Type B pancreatic cell (in vitro differentiated cells): Measurements from ENCODE around the gene CGNL1. TPM values are rescaled to one million over a fixed set of nuclear protein-coding genes. Genes with fewer than 3 reads are reported as not detected.
A peak's percentile ranks its signal among the peaks of the same experiment; 100 is the strongest.

Experiments used
- DNase-seq: peaks from one replicate; pipeline ENCODE4 v3.0.0; 2021; ENCODE audit warnings: mixed read lengths; ENCODE audit not compliant: unreplicated experiment; ENCODE audit errors: extremely low spot score
- H3K27ac Mint-ChIP-seq: 2 replicates; pipeline ENCODE4 v1.8.0; 2021; ENCODE audit warnings: mild to moderate bottlenecking, mixed read lengths
- H3K27me3 Mint-ChIP-seq: 2 replicates; pipeline ENCODE4 v1.8.0; 2021; ENCODE audit warnings: mixed read lengths
- H3K36me3 Mint-ChIP-seq: 2 replicates; pipeline ENCODE4 v1.8.0; 2021; ENCODE audit warnings: mixed read lengths
- H3K4me1 Mint-ChIP-seq: one replicate; pipeline ENCODE4 v1.8.0; 2021; ENCODE audit warnings: mixed read lengths; ENCODE audit not compliant: unreplicated experiment
- H3K4me3 Mint-ChIP-seq: 2 replicates; pipeline ENCODE4 v1.8.0; 2021; ENCODE audit warnings: mild to moderate bottlenecking, mixed read lengths
- H3K9me3 Mint-ChIP-seq: 2 replicates; pipeline ENCODE4 v1.8.0; 2021; ENCODE audit warnings: mixed read lengths
- total RNA-seq: library from RNA; stranded (reverse); gene quantifications from 2 replicates; pipeline ENCODE4 v1.2.1, GENCODE V29; 2021; ENCODE audit warnings: low replicate concordance
- TF ChIP-seq, protein P1 (sequence below): fragments of 200-600 bp; sonication (generic); conservative IDR thresholded peaks from 2 replicates; pipeline ENCODE4 v1.5.0; 2021; ENCODE audit warnings: antibody characterized with exemption, mild to moderate bottlenecking

Gene CGNL1
- total RNA-seq, 1 donor from 2014 or later = 11.8 TPM

DNA sequence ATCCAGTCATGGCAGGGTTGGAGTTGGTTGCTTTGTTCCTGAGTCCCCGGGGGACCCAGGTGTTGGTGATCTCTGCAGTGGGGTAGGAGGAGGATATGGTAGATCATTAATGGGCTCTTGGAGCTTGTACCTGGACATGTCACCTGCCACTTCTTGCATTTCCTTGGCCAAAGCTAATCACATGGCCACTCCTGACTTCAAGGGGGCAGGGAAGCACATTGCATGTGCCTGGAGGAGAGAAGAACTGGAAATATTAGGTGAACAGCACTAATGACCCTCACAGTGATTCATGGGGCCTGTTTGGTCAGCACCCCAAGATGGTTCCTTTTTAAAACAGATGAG lies 128.3 kb downstream of the CGNL1 start:
- Mint-ChIP-seq H3K4me1 (peaks cover 75% of the 10 kb centered on the region), H3K4me3 (no peak overlapping the region), H3K27ac (peak overlapping the region; percentile 95), H3K36me3 (peaks cover 4% of the 10 kb centered on the region), H3K9me3 (peaks cover 8% of the 10 kb centered on the region), H3K27me3 (no peaks in the 10 kb centered on the region)
- TF ChIP-seq, protein P1, sequence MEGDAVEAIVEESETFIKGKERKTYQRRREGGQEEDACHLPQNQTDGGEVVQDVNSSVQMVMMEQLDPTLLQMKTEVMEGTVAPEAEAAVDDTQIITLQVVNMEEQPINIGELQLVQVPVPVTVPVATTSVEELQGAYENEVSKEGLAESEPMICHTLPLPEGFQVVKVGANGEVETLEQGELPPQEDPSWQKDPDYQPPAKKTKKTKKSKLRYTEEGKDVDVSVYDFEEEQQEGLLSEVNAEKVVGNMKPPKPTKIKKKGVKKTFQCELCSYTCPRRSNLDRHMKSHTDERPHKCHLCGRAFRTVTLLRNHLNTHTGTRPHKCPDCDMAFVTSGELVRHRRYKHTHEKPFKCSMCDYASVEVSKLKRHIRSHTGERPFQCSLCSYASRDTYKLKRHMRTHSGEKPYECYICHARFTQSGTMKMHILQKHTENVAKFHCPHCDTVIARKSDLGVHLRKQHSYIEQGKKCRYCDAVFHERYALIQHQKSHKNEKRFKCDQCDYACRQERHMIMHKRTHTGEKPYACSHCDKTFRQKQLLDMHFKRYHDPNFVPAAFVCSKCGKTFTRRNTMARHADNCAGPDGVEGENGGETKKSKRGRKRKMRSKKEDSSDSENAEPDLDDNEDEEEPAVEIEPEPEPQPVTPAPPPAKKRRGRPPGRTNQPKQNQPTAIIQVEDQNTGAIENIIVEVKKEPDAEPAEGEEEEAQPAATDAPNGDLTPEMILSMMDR = no peak
- no peak for DNase-seq

DNA sequence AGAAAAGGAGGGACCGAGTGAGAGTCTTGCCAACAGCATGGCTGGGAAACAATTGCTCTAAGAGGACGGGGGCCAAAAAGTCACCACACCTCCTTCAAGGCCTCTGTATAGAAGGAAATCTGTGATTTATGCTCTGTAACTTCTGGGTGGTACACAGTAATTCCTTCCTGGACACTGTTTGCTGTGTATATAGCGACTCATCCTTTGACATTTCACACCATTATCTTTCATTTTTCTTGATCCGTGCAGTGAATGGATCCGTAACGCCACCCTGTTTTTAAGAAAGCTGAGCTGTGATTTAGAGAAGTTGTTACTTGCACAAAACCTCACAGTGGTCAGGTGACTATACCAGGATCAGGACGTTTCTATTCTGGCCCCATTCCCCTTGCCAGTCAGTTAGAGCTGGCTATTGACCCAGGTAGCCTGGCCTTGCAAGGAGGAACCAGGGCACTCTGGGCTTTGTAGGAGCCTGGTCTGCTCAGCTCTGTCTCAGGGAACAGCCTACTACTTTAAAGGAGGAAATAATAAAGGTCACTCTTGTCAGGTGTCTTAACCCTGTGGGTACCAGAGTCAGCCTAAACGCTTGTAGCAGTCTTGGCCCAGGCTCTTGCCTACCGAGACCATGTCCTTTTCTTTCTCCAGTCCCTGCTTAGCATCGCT lies 128.9 kb downstream of the CGNL1 start:
- peaks cover 74% of the 10 kb centered on the region for H3K4me1 Mint-ChIP-seq
- H3K36me3 Mint-ChIP-seq = no peaks in the 10 kb centered on the region
- peaks cover 8% of the 10 kb centered on the region for H3K9me3 Mint-ChIP-seq
- no peaks in the 10 kb centered on the region for H3K27me3 Mint-ChIP-seq
- H3K27ac Mint-ChIP-seq = peak overlapping the region; percentile 95
- TF ChIP-seq, protein P1 = no peak
- H3K4me3 Mint-ChIP-seq = peak overlapping the region; percentile 54
- DNase-seq = no peak

DNA sequence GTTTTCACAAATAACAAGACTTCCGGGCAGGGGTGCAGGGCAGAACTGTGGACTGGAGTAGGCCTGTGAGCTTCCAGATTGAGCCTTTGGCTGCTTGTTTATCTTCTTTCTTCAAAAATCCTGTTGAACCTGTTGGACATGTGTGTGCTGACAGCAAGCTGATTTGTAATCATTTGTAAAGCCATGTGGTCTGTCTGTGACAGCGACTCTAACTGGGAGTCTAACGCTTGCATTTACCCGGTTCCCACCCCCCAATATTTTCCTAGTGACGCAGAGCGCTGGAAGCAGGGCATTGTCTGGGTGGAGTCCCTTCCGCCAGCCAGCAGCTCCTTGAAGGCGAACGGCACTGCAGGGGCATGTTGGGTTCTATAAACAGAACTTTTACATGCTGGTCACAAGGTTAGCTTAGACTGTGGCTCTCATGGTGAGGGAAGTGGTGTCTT lies 129.7 kb downstream of the CGNL1 start:
- Mint-ChIP-seq H3K9me3 (peaks cover 8% of the 10 kb centered on the region), H3K27ac (peak overlapping the region; percentile 95), H3K4me3 (peak overlapping the region; percentile 70), H3K4me1 (peaks cover 72% of the 10 kb centered on the region), H3K36me3 (no peaks in the 10 kb centered on the region), H3K27me3 (no peaks in the 10 kb centered on the region)
- DNase-seq = no peak
- TF ChIP-seq, protein P1 = no peak

DNA sequence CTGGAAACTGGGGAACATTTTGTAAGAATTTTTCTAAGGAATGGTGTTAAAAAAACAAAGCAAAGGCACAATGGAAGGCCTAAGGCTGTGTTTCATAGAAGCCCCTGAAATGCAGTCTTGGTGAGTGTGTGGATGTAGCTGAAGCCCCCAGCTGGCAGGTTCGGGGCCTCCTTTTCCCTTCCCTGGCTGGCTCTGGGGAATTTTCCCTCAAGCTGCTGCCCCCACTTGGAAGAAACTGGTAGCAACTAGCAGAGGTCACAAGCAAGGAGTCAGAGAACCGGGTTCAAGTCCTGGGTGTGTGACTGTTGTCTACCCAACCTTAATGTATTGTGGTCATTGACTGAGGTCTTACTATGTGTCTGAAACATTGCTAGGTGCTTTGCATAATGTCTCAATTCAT lies 130.1 kb downstream of the CGNL1 start:
- no peaks in the 10 kb centered on the region for H3K36me3 Mint-ChIP-seq
- peak overlapping the region; percentile 70 for H3K4me3 Mint-ChIP-seq
- no peak for DNase-seq
- H3K27me3 Mint-ChIP-seq = no peaks in the 10 kb centered on the region
- TF ChIP-seq, protein P1 = no peak
- H3K9me3 Mint-ChIP-seq = peaks cover 8% of the 10 kb centered on the region
- H3K4me1 Mint-ChIP-seq = peaks cover 71% of the 10 kb centered on the region
- H3K27ac Mint-ChIP-seq = peak overlapping the region; percentile 95

DNA sequence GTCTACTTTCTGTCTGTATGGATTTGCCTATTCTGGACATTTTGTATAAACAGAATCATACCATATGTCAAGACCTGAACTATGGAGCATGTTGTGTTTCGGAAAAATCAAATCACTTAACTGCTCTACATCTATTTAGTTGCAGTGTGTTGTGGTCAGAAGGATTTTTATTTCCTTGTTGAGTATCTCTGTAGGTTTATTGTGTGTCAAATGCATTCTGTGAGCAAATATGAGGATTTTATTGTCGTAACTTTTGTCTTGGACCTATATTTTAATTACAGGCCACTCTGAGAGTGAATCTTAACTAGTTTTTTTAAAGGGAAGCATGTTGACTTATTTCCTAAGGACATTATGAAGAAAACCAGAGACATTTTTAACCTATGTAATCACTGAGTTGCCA lies 130.8 kb downstream of the CGNL1 start:
- Mint-ChIP-seq H3K9me3 (peaks cover 8% of the 10 kb centered on the region), H3K36me3 (no peaks in the 10 kb centered on the region), H3K4me3 (peak overlapping the region; percentile 35), H3K27me3 (no peaks in the 10 kb centered on the region), H3K4me1 (peaks cover 64% of the 10 kb centered on the region), H3K27ac (peak overlapping the region; percentile 95)
- DNase-seq = no peak
- TF ChIP-seq, protein P1 = no peak

DNA sequence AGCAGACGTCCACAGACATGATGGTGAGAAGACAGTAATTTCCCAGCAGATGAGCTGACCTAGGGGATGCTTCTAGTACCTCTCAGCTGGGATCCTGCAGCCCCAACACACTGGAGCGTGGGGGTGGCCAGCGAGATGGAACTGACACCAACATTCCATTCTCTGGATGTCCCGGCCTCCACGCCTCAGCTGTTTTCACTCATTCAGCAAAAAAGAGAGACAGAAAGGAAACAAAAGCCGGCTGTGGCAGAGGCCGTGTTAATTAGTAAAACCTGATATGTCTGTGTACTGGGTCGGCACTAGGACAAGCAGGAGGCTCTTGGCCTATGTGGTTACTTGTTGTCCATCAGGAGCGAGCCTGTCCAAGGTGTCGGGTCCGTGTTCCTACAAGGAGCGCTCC lies 132.8 kb downstream of the CGNL1 start:
- Mint-ChIP-seq H3K36me3 (no peaks in the 10 kb centered on the region), H3K9me3 (peaks cover 8% of the 10 kb centered on the region), H3K4me3 (peak overlapping the region; percentile 58), H3K27ac (peak overlapping the region; percentile 64), H3K4me1 (peaks cover 55% of the 10 kb centered on the region), H3K27me3 (no peaks in the 10 kb centered on the region)
- no peak for DNase-seq
- TF ChIP-seq, protein P1 = no peak
